Dedifferentiated amniotic fluid mesenchymal stem cell (primary cell): Measurements from ENCODE around the gene NRCAM.
"Not testable (repeated sequence)": the region's sequence is repeated elsewhere in the genome, so short reads cannot be mapped to it uniquely, and the experiment has no call there.

Experiments
- DNase-seq: peaks from one replicate; pipeline ENCODE4 v3.0.0-alpha.2; 2016; ENCODE audit errors: extremely low spot score

Gene NRCAM

GRCh38 chr7:108340856-108341411 lies 115.3 kb downstream of the NRCAM start:
- no peak for DNase-seq

- DNase-seq, result not testable (repeated sequence)
These were observed 115.8 kb downstream of the NRCAM start for GRCh38 chr7:108340406-108340805.

- no peak for DNase-seq
These were observed 120.8 kb downstream of the NRCAM start for GRCh38 chr7:108335269-108335918.

GRCh38 chr7:108332937-108333336 lies 123.3 kb downstream of the NRCAM start:
- DNase-seq, result no peak

- no peak for DNase-seq
These were observed 124.3 kb downstream of the NRCAM start for GRCh38 chr7:108331971-108332370.

GRCh38 chr7:108330227-108330626 lies 126.0 kb downstream of the NRCAM start:
- no peak for DNase-seq

- no peak for DNase-seq
These were observed 126.7 kb downstream of the NRCAM start for GRCh38 chr7:108329514-108329913.

- no peak for DNase-seq
These were observed 128.0 kb downstream of the NRCAM start for GRCh38 chr7:108328174-108328651.

GRCh38 chr7:108327353-108327752 lies 128.9 kb downstream of the NRCAM start:
- DNase-seq, result no peak

- DNase-seq, result no peak
These were observed 129.3 kb downstream of the NRCAM start for GRCh38 chr7:108326938-108327337.

- DNase-seq, result no peak
These were observed 131.9 kb downstream of the NRCAM start for GRCh38 chr7:108324053-108325038.

GRCh38 chr7:108322925-108323832 lies 133.1 kb downstream of the NRCAM start:
- no peak for DNase-seq

GRCh38 chr7:108322046-108322445 lies 134.2 kb downstream of the NRCAM start:
- no peak for DNase-seq

- no peak for DNase-seq
These were observed 134.9 kb downstream of the NRCAM start for GRCh38 chr7:108321359-108321758.

- no peak for DNase-seq
These were observed 139.5 kb downstream of the NRCAM start for GRCh38 chr7:108316708-108317107.

GRCh38 chr7:108314551-108314950 lies 141.7 kb downstream of the NRCAM start:
- DNase-seq, result no peak

- DNase-seq, result no peak
These were observed 142.2 kb downstream of the NRCAM start for GRCh38 chr7:108314049-108314448.

- no peak for DNase-seq
These were observed 143.2 kb downstream of the NRCAM start for GRCh38 chr7:108313086-108313485.

- DNase-seq, result no peak
These were observed 144.6 kb downstream of the NRCAM start for GRCh38 chr7:108311446-108312168.

- no peak for DNase-seq
These were observed 145.9 kb downstream of the NRCAM start for GRCh38 chr7:108310351-108310750.

- no peak for DNase-seq
These were observed 147.3 kb downstream of the NRCAM start for GRCh38 chr7:108308903-108309302.
